K562 treated with DMSO at 1 percent for 48 hours (cell line): ENCODE results near the gene JAKMIP1. TPM values are rescaled to one million over a fixed set of nuclear protein-coding genes. Genes with fewer than 3 reads are reported as not detected.

Experiments
- total RNA-seq: library from RNA; unstranded; fragments of 300-600 nt; gene quantifications from 2 replicates; pipeline ENCODE4 v1.2.3, GENCODE V29; 2022; ENCODE audit warnings: low replicate concordance; ENCODE audit errors: extremely low read depth

The JAKMIP1 gene
- not detected in 2 replicates for total RNA-seq

GRCh38 chr4:6200011-6200921, at the start of gene JAKMIP1:
TSS of gene JAKMIP1 (minus strand) at chr4:6200549. CDS start at chr4:6112850, 87,699 bp downstream.

DNA sequence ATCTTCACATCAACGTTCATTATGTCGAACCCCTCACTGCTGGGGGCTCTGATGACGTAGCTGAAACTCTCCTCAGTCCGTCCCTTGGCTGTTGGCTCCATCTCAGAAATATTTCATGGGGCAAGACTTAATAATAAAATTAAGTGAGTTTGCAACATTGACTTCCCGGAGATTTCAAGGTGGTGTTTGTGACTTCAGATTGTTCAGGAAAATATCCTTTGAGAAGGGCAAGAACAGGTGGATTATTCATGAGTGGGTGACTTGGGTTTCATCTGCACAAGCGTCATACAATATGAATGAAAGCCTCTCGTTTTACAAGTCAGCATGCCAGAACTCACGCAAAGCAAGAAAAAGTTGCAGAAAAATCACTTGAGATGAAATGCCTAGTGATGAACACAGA, 182.0 kb downstream of the JAKMIP1 start, which contains the start of gene C4orf50:
C4orf50 (minus strand) TSS at position 101 of the 400 bp plus-strand sequence.

Other genes with a start within 250 kb of the JAKMIP1 start
- not detected in 2 replicates for gene C4orf50, start 182.1 kb downstream of the JAKMIP1 start, total RNA-seq
- gene WFS1, start 69.3 kb upstream of the JAKMIP1 start, total RNA-seq, result not detected in 2 replicates